Kidney (tissue), 14 donors: ENCODE data around the gene P4HB. TPM values are rescaled to one million over a fixed set of nuclear protein-coding genes. Genes with fewer than 3 reads are reported as not detected.

Experiments
- DNase-seq, 5 donors: peaks; one replicate each; pipeline ENCODE4 v3.0.0-alpha.2; 2013 to 2020
- FAIRE-seq: peaks from 2 replicates; lab custom pipeline; 2012; peaks lifted over from hg19 to GRCh38; lab: Jason Lieb, UNC
- H3K27ac ChIP-seq, 2 donors: one replicate each; pipeline ENCODE4 v1.7.0; 2013; ENCODE audit warnings: low read depth in 2 of 2, low read length in 2 of 2, inconsistent platforms in 1 of 2
- H3K27me3 ChIP-seq: one replicate; pipeline ENCODE4 v1.7.1; 2013; ENCODE audit warnings: low read length, inconsistent platforms; ENCODE audit not compliant: control insufficient read depth, insufficient read depth
- H3K36me3 ChIP-seq, 3 donors: one replicate each; pipeline versions ENCODE4 v1.7.0 to v1.7.1; 2013; ENCODE audit warnings: low read length in 3 of 3, control low read depth in 1 of 3, inconsistent platforms in 1 of 3; ENCODE audit not compliant: insufficient read depth in 3 of 3, control insufficient read depth in 2 of 3
- H3K4me1 ChIP-seq, 3 donors: one replicate each; pipeline versions ENCODE4 v1.7.0 to v1.7.1; 2013; ENCODE audit warnings: low read length in 3 of 3, inconsistent platforms in 1 of 3, low read depth in 1 of 3; ENCODE audit not compliant: control insufficient read depth in 2 of 3, insufficient read depth in 2 of 3
- H3K4me3 ChIP-seq, 3 donors: one replicate each; pipeline versions ENCODE4 v1.7.0 to v1.8.1; 2013; ENCODE audit warnings: low read length in 3 of 3, control low read depth in 1 of 3, inconsistent platforms in 1 of 3
- H3K9ac ChIP-seq, 3 donors: one replicate each; pipeline versions ENCODE4 v1.7.0 to v1.7.1; 2013; ENCODE audit warnings: low read length in 3 of 3, control low read depth in 1 of 3, inconsistent platforms in 1 of 3
- H3K9me3 ChIP-seq, 3 donors: one replicate each; pipeline versions ENCODE4 v1.7.0 to v1.7.1; 2013; ENCODE audit warnings: low read length in 3 of 3, control low read depth in 1 of 3, inconsistent platforms in 1 of 3; ENCODE audit not compliant: control insufficient read depth in 2 of 3, insufficient read depth in 1 of 3
- CTCF ChIP-seq: IDR thresholded peaks from 3 replicates; pipeline ENCODE4 v1.5.1; 2012; ENCODE audit warnings: mild to moderate bottlenecking, moderate library complexity, borderline replicate concordance; ENCODE audit not compliant: insufficient read depth; ENCODE audit errors: extremely low read depth
- intact Hi-C: fragments of 100-400 bp; cut with DNase I; formaldehyde crosslinking; loops from one replicate; pipeline ENCODE4 v1.11.1; 2022
- polyA plus RNA-seq: library from polyadenylated mRNA; stranded (reverse); fragments of 350-450 nt; fragmentation: Illumina TruSeq; extraction: RNeasy Lipid Tissue Mini Kit (QIAGEN cat#74804); gene quantifications from one replicate; pipeline ENCODE4 v1.2.3, GENCODE V29; 2014; ENCODE audit warnings: low read depth, low replicate concordance; ENCODE audit not compliant: insufficient read depth
- total RNA-seq: library from RNA; stranded (reverse); fragmentation: NEBNext Ultra II Directional; extraction: Animal tissue kit (Norgen Biotek cat#: 25700); gene quantifications from one replicate; pipeline ENCODE4 v1.2.1, GENCODE V29; 2021
- donor health status: control.
- donor health status: control.
- donor health status: control.
- donor health status: control.
- donor health status: control.
- donor health status: DM: yes; HTN: yes; CAD: no.
- donor health status: Normal renal cell carcinoma (clear cell type).

P4HB gene
- total and polyA plus RNA-seq, 2 donors from 2014 or later: 411 to 482 TPM

GRCh38 chr17:81863833-81864768 is 3.8 kb upstream of the P4HB start:
- Histone ChIP-seq H3K4me3 (no peak overlapping the region), H3K9me3 (no peaks in the 10 kb centered on the region), H3K27ac (no peak overlapping the region), H3K4me1 (peaks cover 0 to 45% (median 36%) of the 10 kb centered on the region in 3 donors), H3K36me3 (peaks cover 0 to 3% (median 0%) of the 10 kb centered on the region in 3 donors), H3K27me3 (no peaks in the 10 kb centered on the region), H3K9ac (no peak overlapping the region)
- DNase-seq: no peak
- TF ChIP-seq CTCF: no peak
- intact Hi-C loops: no loop called here
- no peak for FAIRE-seq

- Histone ChIP-seq H3K27ac (peak overlapping the region in 1 of 2 donors; percentile 41), H3K36me3 (peaks cover 0 to 5% (median 4%) of the 10 kb centered on the region in 3 donors), H3K4me1 (peaks cover 0 to 51% (median 38%) of the 10 kb centered on the region in 3 donors), H3K9me3 (no peaks in the 10 kb centered on the region), H3K27me3 (no peaks in the 10 kb centered on the region), H3K9ac (no peak overlapping the region), H3K4me3 (no peak overlapping the region)
- TF ChIP-seq CTCF: no peak
- FAIRE-seq: no peak
- intact Hi-C loops: no loop called here
- no peak for DNase-seq
These were observed 2.9 kb upstream of the P4HB start for GRCh38 chr17:81863123-81863675.

GRCh38 chr17:81860756-81861568 is 627 bp upstream of the P4HB start:
- peak; percentile 1 for TF ChIP-seq CTCF
- Histone ChIP-seq H3K9me3 (no peaks in the 10 kb centered on the region), H3K4me3 (peak overlapping the region; percentile 66 to 78 (median 76)), H3K4me1 (peaks cover 0 to 35% (median 18%) of the 10 kb centered on the region in 3 donors), H3K36me3 (peaks cover 2 to 15% (median 10%) of the 10 kb centered on the region in 3 donors), H3K9ac (peak overlapping the region; percentile 61 to 88 (median 62)), H3K27ac (peak overlapping the region; percentile 92 to 98), H3K27me3 (no peaks in the 10 kb centered on the region)
- intact Hi-C loops: no loop called here
- peak; percentile 100 for DNase-seq
- peak; percentile 94 for FAIRE-seq
